ENCODE results near the gene ABHD4. TPM values are rescaled to one million over a fixed set of nuclear protein-coding genes. Genes with fewer than 3 reads are reported as not detected.
A peak's percentile ranks its signal among the peaks of the same experiment; 100 is the strongest.

Gene ABHD4
- total and polyA plus RNA-seq, 2 experiments from 2014 or later, result 39.1 to 40.0 TPM

DNA sequence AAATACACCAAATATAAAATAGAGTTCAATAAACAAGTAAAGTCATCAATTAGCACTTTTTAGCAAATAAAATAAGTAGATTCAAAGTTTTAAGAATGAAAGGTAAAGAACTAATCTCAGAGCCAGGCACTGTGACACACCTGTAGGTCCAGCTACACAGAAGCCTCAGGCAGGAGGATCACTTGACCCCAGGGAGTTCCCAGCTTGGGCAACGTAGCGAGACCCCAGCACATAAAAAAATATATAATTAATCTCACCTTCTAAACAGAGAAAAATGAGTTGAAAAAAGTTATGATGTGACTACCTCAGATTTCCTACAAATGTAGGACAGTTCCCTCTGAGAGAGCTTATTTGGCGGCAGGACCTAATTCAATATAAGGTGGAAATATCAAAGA is 28.4 kb upstream of the ABHD4 start:
- Histone ChIP-seq H3K4me1 (ENCODE audit: insufficient read depth) (no peaks in the 10 kb centered on the region), H3K9me2 (ENCODE audit: insufficient read depth) (no peaks in the 10 kb centered on the region), H3K36me3 (ENCODE audit: insufficient read depth) (peaks cover 21% of the 10 kb centered on the region), H3K79me2 (replicated peaks; ENCODE audit: insufficient read depth) (peaks cover 42% of the 10 kb centered on the region), H3F3A (replicated peaks; ENCODE audit: low read depth) (no peaks in the 10 kb centered on the region), H3K4me2 (no peak overlapping the region), H2AFZ (no peak overlapping the region), H3K4me3 (no peak overlapping the region), H3K27me3 (ENCODE audit: insufficient read depth) (no peaks in the 10 kb centered on the region), H3K27ac (ENCODE audit: low read depth) (no peak overlapping the region), H4K20me1 (replicated peaks; ENCODE audit: insufficient read depth) (no peaks in the 10 kb centered on the region; the same call in 1 of the 2 replicates)
- H3K27me3 Mint-ChIP-seq (ENCODE audit: insufficient read depth, low read depth, poor library complexity), result peaks cover 5% of the 10 kb centered on the region
- peak overlapping the region; percentile 95 for H3K27ac Mint-ChIP-seq
- peaks cover 49% of the 10 kb centered on the region for H3K36me3 Mint-ChIP-seq (ENCODE audit: low read depth)
- no peaks in the 10 kb centered on the region; the same call in 2 of the 3 replicates for H3K9me3 Mint-ChIP-seq
- DNase-seq (ENCODE audit: low spot score) (no peak), ATAC-seq (no peak)
- H3K4me1 Mint-ChIP-seq, result peaks cover 9% of the 10 kb centered on the region; the same call in 2 of the 3 replicates
- no peak for TF ChIP-seq POLR2AphosphoS5 (IDR thresholded peaks at IDR 0.05; ENCODE audit: low read depth)
- peak overlapping the region; percentile 18; the same call in 1 of the 3 replicates for H3K4me3 Mint-ChIP-seq

- Histone ChIP-seq H3K36me3 (ENCODE audit: insufficient read depth) (peaks cover 23% of the 10 kb centered on the region), H3K4me1 (ENCODE audit: insufficient read depth) (no peaks in the 10 kb centered on the region), H3K27me3 (ENCODE audit: insufficient read depth) (no peaks in the 10 kb centered on the region), H3F3A (replicated peaks; ENCODE audit: low read depth) (no peaks in the 10 kb centered on the region), H4K20me1 (replicated peaks; ENCODE audit: insufficient read depth) (no peaks in the 10 kb centered on the region; the same call in 1 of the 2 replicates), H3K9me2 (ENCODE audit: insufficient read depth) (no peaks in the 10 kb centered on the region), H3K79me2 (replicated peaks; ENCODE audit: insufficient read depth) (peaks cover 44% of the 10 kb centered on the region), H3K4me2 (no peak overlapping the region), H3K4me3 (no peak overlapping the region), H2AFZ (no peak overlapping the region), H3K27ac (ENCODE audit: low read depth) (peak overlapping the region; percentile 87)
- H3K9me3 Mint-ChIP-seq, result no peaks in the 10 kb centered on the region; the same call in 2 of the 3 replicates
- peak overlapping the region; percentile 95 for H3K27ac Mint-ChIP-seq
- H3K4me1 Mint-ChIP-seq, result peaks cover 9% of the 10 kb centered on the region; the same call in 2 of the 3 replicates
- peaks cover 47% of the 10 kb centered on the region for H3K36me3 Mint-ChIP-seq (ENCODE audit: low read depth)
- ATAC-seq (peak; percentile 99), DNase-seq (ENCODE audit: low spot score) (peak; percentile 98)
- H3K27me3 Mint-ChIP-seq (ENCODE audit: insufficient read depth, low read depth, poor library complexity), result peaks cover 5% of the 10 kb centered on the region
- peak overlapping the region; percentile 18; the same call in 2 of the 3 replicates for H3K4me3 Mint-ChIP-seq
- TF ChIP-seq, protein P1, sequence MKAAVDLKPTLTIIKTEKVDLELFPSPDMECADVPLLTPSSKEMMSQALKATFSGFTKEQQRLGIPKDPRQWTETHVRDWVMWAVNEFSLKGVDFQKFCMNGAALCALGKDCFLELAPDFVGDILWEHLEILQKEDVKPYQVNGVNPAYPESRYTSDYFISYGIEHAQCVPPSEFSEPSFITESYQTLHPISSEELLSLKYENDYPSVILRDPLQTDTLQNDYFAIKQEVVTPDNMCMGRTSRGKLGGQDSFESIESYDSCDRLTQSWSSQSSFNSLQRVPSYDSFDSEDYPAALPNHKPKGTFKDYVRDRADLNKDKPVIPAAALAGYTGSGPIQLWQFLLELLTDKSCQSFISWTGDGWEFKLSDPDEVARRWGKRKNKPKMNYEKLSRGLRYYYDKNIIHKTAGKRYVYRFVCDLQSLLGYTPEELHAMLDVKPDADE (IDR thresholded peaks at IDR 0.05), result no peak
- TF ChIP-seq NANOG (IDR thresholded peaks at IDR 0.05; ENCODE audit: borderline replicate concordance), result no peak
- no peak for TF ChIP-seq ZNF331 (CRISPR knock-in tag; IDR thresholded peaks at IDR 0.05; ENCODE audit: low read depth)
- no peak for TF ChIP-seq POLR2AphosphoS5 (IDR thresholded peaks at IDR 0.05; ENCODE audit: low read depth)
- TF ChIP-seq CREB1 (CRISPR knock-in tag; IDR thresholded peaks at IDR 0.05; ENCODE audit: low read depth), result peak; percentile 33; the same call in 1 of the 2 replicates
- no peak for TF ChIP-seq EZH2 (IDR thresholded peaks at IDR 0.05; ENCODE audit: low read depth, unreplicated experiment)
- TF ChIP-seq, protein P2, sequence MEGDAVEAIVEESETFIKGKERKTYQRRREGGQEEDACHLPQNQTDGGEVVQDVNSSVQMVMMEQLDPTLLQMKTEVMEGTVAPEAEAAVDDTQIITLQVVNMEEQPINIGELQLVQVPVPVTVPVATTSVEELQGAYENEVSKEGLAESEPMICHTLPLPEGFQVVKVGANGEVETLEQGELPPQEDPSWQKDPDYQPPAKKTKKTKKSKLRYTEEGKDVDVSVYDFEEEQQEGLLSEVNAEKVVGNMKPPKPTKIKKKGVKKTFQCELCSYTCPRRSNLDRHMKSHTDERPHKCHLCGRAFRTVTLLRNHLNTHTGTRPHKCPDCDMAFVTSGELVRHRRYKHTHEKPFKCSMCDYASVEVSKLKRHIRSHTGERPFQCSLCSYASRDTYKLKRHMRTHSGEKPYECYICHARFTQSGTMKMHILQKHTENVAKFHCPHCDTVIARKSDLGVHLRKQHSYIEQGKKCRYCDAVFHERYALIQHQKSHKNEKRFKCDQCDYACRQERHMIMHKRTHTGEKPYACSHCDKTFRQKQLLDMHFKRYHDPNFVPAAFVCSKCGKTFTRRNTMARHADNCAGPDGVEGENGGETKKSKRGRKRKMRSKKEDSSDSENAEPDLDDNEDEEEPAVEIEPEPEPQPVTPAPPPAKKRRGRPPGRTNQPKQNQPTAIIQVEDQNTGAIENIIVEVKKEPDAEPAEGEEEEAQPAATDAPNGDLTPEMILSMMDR (conservative IDR thresholded peaks at IDR 0.05; ENCODE audit: low read depth in 2 of 2), result peak; percentile 84 to 100
- TF ChIP-seq, protein P3, sequence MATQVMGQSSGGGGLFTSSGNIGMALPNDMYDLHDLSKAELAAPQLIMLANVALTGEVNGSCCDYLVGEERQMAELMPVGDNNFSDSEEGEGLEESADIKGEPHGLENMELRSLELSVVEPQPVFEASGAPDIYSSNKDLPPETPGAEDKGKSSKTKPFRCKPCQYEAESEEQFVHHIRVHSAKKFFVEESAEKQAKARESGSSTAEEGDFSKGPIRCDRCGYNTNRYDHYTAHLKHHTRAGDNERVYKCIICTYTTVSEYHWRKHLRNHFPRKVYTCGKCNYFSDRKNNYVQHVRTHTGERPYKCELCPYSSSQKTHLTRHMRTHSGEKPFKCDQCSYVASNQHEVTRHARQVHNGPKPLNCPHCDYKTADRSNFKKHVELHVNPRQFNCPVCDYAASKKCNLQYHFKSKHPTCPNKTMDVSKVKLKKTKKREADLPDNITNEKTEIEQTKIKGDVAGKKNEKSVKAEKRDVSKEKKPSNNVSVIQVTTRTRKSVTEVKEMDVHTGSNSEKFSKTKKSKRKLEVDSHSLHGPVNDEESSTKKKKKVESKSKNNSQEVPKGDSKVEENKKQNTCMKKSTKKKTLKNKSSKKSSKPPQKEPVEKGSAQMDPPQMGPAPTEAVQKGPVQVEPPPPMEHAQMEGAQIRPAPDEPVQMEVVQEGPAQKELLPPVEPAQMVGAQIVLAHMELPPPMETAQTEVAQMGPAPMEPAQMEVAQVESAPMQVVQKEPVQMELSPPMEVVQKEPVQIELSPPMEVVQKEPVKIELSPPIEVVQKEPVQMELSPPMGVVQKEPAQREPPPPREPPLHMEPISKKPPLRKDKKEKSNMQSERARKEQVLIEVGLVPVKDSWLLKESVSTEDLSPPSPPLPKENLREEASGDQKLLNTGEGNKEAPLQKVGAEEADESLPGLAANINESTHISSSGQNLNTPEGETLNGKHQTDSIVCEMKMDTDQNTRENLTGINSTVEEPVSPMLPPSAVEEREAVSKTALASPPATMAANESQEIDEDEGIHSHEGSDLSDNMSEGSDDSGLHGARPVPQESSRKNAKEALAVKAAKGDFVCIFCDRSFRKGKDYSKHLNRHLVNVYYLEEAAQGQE (IDR thresholded peaks at IDR 0.05; ENCODE audit: unreplicated experiment), result no peak
Observed at GRCh38 chr14:22570132-22570949, 27.8 kb upstream of the ABHD4 start.
